ENCODE data around the gene TIGAR.

DNA sequence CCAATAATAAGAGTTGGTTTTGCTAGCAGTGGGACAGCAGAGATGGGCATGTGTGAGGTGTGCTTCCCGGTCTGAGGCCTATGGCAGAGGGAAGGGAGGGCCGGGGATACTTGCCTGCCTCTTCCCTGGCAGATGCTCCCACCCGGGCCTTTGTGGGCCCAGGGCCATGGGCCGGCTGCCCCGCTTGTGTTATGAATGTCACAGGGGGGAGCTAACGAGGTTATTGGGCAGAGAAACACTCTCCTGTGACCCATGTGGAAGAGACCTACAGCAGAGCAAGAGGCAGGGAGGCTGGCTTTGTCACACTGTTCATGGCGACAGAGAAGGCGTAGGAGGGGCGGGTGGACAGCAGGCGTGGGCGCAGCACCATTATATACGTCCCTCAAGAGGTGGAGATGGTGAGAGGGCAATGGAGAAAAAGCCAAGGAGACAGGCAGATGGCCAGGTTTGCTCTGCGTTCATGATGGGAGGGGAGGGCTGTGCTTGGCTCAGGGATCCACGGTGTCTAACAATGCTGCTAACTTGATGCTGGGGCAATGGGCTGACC, 34.2 kb upstream of the TIGAR start:
- TF ChIP-seq, protein P1, sequence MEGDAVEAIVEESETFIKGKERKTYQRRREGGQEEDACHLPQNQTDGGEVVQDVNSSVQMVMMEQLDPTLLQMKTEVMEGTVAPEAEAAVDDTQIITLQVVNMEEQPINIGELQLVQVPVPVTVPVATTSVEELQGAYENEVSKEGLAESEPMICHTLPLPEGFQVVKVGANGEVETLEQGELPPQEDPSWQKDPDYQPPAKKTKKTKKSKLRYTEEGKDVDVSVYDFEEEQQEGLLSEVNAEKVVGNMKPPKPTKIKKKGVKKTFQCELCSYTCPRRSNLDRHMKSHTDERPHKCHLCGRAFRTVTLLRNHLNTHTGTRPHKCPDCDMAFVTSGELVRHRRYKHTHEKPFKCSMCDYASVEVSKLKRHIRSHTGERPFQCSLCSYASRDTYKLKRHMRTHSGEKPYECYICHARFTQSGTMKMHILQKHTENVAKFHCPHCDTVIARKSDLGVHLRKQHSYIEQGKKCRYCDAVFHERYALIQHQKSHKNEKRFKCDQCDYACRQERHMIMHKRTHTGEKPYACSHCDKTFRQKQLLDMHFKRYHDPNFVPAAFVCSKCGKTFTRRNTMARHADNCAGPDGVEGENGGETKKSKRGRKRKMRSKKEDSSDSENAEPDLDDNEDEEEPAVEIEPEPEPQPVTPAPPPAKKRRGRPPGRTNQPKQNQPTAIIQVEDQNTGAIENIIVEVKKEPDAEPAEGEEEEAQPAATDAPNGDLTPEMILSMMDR (IDR thresholded peaks at IDR 0.05; ENCODE audit: low read depth, low read length) = no peak
- TF ChIP-seq EZH2phosphoT487 (IDR thresholded peaks at IDR 0.05; ENCODE audit: low read depth) = no peak

Data from OCI-LY3 (cell line).